Measurements from ENCODE around the gene GDPD5.

GRCh38 chr11:75506827-75507226 lies 18.9 kb downstream of the GDPD5 start:
- TF ChIP-seq CTCF (conservative IDR thresholded peaks at IDR 0.05 in 1 of 2, IDR thresholded peaks at IDR 0.05 in 1 of 2; ENCODE audit: low read depth in 1 of 2, low read length in 2 of 2) (no peak), EZH2 (IDR thresholded peaks at IDR 0.05; ENCODE audit: low read length, missing control alignments) (no peak)

All from fibroblast of lung (primary cell).